VCaP (cell line): ENCODE measurements around the gene DOK7.

ENCODE experiments used
- H3K27ac ChIP-seq: fragments of 450-650 bp; 2 replicates; pipeline ENCODE4 v1.5.1; 2017
- TF ChIP-seq, protein P1 (sequence below): fragments of 450-650 bp; conservative IDR thresholded peaks from 2 replicates; pipeline ENCODE4 v1.5.1; 2017; ENCODE audit warnings: mild to moderate bottlenecking, moderate library complexity

DOK7 gene

DNA sequence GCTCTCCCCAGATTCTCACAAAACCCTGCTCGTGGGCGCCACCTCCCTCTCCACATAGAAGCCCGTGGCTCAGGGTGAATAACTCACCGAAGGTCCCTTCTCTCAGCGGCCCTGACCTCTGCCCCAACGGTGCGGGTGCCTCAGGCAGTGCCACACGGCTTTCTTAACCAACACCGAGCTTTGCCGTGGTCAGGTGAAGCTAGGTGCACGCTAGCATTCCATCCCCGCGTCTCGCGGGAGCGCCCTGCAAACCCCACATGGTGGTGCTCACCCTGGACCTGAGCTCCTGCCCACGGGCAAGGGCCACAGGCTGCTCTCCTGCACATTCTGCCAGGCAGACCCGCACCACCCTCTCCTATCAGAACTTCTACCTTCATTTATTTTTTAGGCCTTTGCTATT lies 50.7 kb downstream of the DOK7 start:
- no peak overlapping the region for H3K27ac ChIP-seq
- TF ChIP-seq, protein P1, sequence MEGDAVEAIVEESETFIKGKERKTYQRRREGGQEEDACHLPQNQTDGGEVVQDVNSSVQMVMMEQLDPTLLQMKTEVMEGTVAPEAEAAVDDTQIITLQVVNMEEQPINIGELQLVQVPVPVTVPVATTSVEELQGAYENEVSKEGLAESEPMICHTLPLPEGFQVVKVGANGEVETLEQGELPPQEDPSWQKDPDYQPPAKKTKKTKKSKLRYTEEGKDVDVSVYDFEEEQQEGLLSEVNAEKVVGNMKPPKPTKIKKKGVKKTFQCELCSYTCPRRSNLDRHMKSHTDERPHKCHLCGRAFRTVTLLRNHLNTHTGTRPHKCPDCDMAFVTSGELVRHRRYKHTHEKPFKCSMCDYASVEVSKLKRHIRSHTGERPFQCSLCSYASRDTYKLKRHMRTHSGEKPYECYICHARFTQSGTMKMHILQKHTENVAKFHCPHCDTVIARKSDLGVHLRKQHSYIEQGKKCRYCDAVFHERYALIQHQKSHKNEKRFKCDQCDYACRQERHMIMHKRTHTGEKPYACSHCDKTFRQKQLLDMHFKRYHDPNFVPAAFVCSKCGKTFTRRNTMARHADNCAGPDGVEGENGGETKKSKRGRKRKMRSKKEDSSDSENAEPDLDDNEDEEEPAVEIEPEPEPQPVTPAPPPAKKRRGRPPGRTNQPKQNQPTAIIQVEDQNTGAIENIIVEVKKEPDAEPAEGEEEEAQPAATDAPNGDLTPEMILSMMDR: no peak

DNA sequence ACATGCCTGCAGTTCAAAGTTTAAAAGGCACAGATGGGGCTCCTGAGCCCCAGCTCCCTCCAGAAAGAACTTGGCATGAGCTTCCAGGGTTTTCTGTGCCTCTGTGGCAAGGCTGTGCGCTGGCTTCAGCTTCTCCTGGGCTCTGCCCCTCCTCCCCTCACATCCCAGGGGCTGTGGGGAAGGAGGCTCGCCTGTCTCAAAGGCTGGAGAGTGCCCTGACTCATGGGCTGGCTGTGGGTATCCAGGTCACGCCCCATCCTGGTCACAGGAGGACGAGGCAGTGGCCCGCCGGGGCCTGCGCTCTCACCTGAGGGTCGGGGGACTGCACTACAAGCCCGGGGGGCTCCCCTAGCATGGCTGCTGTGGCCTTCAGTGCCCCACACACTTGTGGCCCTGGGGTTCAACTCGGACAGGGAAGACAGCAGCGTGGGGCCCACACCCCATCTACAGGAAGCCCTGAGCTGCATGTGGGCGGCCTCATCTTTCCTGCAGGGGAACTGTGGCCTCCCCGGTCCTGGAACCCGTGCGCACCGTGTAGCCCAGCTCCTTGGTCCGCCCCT lies 51.2 kb downstream of the DOK7 start:
- TF ChIP-seq, protein P1: no peak
- no peak overlapping the region for H3K27ac ChIP-seq

DNA sequence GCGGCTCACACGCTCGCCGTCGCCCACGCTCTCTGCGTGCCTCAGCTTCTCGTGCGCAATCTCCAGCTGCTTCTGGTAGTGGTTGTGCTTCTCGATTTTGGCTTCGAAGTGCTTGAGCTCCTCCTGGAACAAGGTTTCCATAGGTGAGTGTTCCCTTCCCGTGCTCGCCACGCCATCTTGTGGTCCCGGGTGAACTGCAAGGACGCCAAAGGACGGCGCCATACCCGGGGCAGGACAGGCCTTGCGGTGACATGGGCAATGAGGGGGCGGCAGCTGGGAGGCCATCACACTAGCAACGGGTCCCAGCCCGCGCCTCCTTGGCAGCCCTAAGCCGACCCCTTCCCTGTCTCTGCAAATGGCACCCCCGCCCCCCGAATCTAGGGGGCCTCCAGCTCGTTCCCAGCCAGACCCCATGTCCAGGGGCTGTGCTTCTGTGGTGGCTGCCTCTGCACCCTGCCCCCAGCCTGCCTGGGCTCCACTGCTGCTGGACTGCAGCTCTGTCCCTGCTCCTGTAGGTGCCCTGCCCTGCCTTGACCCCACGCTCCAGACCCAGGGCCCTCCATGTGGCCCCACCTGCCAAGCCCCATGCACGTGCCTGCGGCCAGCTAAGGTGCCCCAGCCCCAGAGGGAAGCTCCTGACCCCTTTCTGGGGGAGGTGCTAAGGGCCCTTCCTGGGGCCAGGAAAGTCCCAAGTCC lies 51.8 kb downstream of the DOK7 start:
- H3K27ac ChIP-seq: no peak overlapping the region
- TF ChIP-seq, protein P1: peak; percentile 63

DNA sequence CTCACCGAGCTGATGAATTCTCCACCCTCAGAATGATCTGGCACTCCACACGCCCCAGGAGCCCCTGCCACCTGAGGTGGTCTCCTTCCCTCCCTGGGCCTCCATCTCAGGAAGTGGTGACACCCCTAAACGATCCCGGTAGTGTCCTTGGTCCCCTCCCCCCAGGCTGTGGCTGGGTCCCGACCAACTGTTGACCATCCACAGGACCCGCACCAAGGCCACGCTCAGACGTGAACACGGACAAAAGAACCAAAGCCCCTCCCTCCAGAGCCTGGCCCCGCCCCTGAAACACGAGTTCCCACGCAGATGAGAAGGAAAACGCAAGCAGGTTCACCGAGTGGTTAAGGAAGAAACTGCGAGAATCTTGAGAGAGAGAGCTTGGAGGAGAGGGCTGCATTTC lies 52.5 kb downstream of the DOK7 start:
- no peak overlapping the region for H3K27ac ChIP-seq
- TF ChIP-seq, protein P1: no peak

DNA sequence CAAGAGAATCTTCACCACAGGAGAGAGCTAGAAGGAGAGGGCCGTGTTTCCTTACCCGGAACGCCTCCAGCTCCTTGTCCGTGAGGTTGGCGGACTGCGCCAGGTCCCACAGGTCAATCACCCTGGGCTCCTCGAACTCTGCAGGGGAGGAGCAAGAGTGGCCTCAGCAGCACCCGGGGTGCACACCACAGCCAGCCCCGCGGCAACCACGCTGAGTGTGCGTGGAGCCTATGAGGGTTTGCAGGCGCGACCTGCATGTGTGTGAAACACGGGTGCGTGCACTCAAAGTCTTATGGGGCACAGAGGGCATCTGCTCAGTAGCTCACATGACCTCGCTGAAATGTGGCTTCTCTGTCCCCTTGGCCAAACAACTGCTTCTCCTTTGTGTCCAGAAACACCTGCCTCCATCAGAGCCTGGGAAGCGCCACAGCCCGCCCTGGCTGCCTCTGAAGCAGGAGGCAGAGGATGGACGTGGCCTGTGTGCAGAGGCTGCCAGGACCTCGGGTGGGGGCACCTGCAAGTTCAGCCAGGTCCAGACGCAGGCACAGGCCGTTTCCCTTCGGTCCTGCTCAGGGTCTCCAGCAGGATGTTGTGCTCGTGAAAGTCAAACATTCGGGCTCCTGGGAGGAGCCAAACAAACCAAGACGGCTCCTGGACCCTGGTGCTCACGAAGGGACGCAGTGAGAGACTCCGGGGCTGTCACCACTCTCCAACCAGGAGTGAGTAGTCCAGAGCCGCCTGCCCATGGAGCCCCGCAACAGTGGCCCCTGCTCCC lies 53.1 kb downstream of the DOK7 start:
- TF ChIP-seq, protein P1: no peak
- H3K27ac ChIP-seq: no peak overlapping the region

DNA sequence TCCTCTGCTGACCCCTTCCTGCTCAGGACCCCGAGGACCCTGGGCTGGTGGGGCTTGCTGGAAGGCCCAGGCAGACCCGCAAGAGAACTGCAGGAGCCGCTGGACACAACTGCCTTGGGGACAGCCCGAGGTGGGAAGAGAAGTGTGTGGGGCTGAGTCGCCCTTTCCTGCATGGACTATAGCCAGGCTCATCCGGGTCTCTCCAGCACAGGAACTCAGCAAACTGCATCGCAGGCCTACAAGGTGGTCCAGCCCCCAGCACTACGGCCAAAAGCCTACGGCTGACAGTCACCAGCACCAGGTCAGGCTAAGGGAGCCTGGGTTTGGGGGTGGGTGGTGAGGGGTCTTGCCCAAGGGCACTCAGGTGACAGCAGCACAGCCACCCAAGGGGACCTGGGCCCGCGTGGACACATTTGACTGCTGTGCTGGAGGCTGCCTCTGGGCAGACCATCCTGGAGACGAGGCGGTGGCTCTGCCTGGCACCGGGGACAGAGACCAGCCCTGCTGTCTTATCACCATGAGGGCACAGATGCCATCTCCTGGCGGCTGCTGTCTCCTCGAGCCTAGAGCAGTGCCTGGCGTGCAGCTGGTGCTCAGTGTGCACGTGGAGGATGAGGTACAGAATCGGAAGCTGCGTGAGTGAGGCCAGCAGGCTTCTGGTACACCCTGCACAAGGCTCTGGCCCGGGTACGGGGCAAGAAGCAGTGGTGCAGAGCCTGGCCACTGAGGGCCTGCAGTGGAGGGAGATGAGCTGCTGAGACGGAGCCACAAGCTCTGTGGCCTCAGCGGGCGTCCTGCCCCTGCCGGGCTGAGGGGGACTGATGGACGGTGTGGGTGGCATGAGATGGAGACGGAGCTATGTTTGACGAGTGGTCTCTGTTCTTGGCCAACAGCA lies 54.0 kb downstream of the DOK7 start:
- TF ChIP-seq, protein P1: no peak
- H3K27ac ChIP-seq: no peak overlapping the region
